ENCODE data around the gene ROR2. TPM values are rescaled to one million over a fixed set of nuclear protein-coding genes. Genes with fewer than 3 reads are reported as not detected.

ROR2 gene
- total RNA-seq, 4 donors from 2014 or later, result 9.5 to 17.7 (median 15.9) TPM

GRCh38 chr9:91683269-91683668, 266.8 kb downstream of the ROR2 start:
- 84% methylated on average over 1 of the region's 1 CpG for WGBS, 2 donors
- no peaks in the 10 kb centered on the region for H3K27me3 ChIP-seq
- intact Hi-C loops (cut with DNase I), result loop anchor here (10.0 kb wide), 1 partner anchor 768 kb away; no protein-coding TSS in a partner anchor
- no peaks in the 10 kb centered on the region for H3K36me3 ChIP-seq
- no peaks in the 10 kb centered on the region for H3K4me1 ChIP-seq
- no peak for DNase-seq
- TF ChIP-seq POLR2A (IDR thresholded peaks at IDR 0.05) (no peak), CTCF (IDR thresholded peaks at IDR 0.05) (no peak)
- no peaks in the 10 kb centered on the region for H3K9me3 ChIP-seq
- H3K27ac ChIP-seq, result no peak overlapping the region
- H3K4me3 ChIP-seq (replicated peaks in 1 of 3), result no peak overlapping the region

- TF ChIP-seq POLR2A (IDR thresholded peaks at IDR 0.05) (no peak), CTCF (IDR thresholded peaks at IDR 0.05) (no peak)
- Histone ChIP-seq H3K27me3 (no peaks in the 10 kb centered on the region), H3K27ac (no peak overlapping the region), H3K4me3 (replicated peaks in 1 of 3) (no peak overlapping the region), H3K9me3 (no peaks in the 10 kb centered on the region), H3K4me1 (no peaks in the 10 kb centered on the region), H3K36me3 (no peaks in the 10 kb centered on the region)
- DNase-seq, result no peak
- intact Hi-C loops (cut with DNase I), result loop anchor here (10.0 kb wide), 1 partner anchor 768 kb away; no protein-coding TSS in a partner anchor
- 84 to 88% methylated on average over 6 of the region's 6 CpGs for WGBS, 2 donors
These were observed 267.2 kb downstream of the ROR2 start for GRCh38 chr9:91682806-91683205.

GRCh38 chr9:91681461-91682305, 268.3 kb downstream of the ROR2 start:
- no peak overlapping the region for H3K27ac ChIP-seq
- peak; percentile 77 to 82 for DNase-seq
- no peaks in the 10 kb centered on the region for H3K36me3 ChIP-seq
- 27 to 31% methylated on average over 43 of the region's 43 CpGs for WGBS, 2 donors
- intact Hi-C loops (cut with DNase I), result loop anchor here (10.0 kb wide), 1 partner anchor 767 kb away; no protein-coding TSS in a partner anchor
- H3K4me3 ChIP-seq (replicated peaks in 1 of 3), result no peak overlapping the region
- H3K27me3 ChIP-seq, result no peaks in the 10 kb centered on the region
- H3K9me3 ChIP-seq, result no peaks in the 10 kb centered on the region
- no peaks in the 10 kb centered on the region for H3K4me1 ChIP-seq
- TF ChIP-seq POLR2A (IDR thresholded peaks at IDR 0.05) (no peak), CTCF (IDR thresholded peaks at IDR 0.05) (peak; percentile 66 to 97 (median 80))

GRCh38 chr9:91680998-91681397, 269.0 kb downstream of the ROR2 start:
- Histone ChIP-seq H3K27me3 (no peaks in the 10 kb centered on the region), H3K27ac (no peak overlapping the region), H3K36me3 (no peaks in the 10 kb centered on the region), H3K4me1 (no peaks in the 10 kb centered on the region), H3K4me3 (replicated peaks in 1 of 3) (no peak overlapping the region), H3K9me3 (no peaks in the 10 kb centered on the region)
- no peak for TF ChIP-seq CTCF (IDR thresholded peaks at IDR 0.05)
- no peak for TF ChIP-seq POLR2A (IDR thresholded peaks at IDR 0.05)
- WGBS, 2 donors, result 87 to 90% methylated on average over 15 of the region's 15 CpGs
- no peak for DNase-seq
- intact Hi-C loops (cut with DNase I), result loop anchor here (10.0 kb wide), 1 partner anchor 766 kb away; no protein-coding TSS in a partner anchor

GRCh38 chr9:91680106-91680505, 269.9 kb downstream of the ROR2 start:
- Histone ChIP-seq H3K9me3 (no peaks in the 10 kb centered on the region), H3K4me1 (no peaks in the 10 kb centered on the region), H3K27ac (no peak overlapping the region), H3K27me3 (no peaks in the 10 kb centered on the region), H3K36me3 (no peaks in the 10 kb centered on the region), H3K4me3 (replicated peaks in 1 of 3) (no peak overlapping the region)
- intact Hi-C loops (cut with DNase I), result loop anchor here (10.0 kb wide), 1 partner anchor 765 kb away; no protein-coding TSS in a partner anchor
- no peak for DNase-seq
- WGBS, 2 donors, result 95% methylated on average over 9 of the region's 9 CpGs
- TF ChIP-seq CTCF (IDR thresholded peaks at IDR 0.05) (no peak), POLR2A (IDR thresholded peaks at IDR 0.05) (no peak)

Data from thyroid gland (tissue), 4 donors.